CD1c-positive myeloid dendritic cell (primary cell): Measurements from ENCODE around the gene GABARAP.
"Not testable (repeated sequence)": the region's sequence is repeated elsewhere in the genome, so short reads cannot be mapped to it uniquely, and the experiment has no call there.

ENCODE experiments used
- DNase-seq: peaks from one replicate; pipeline ENCODE4 v3.0.0-alpha.2; 2016; ENCODE audit errors: extremely low spot score

The GABARAP gene

GRCh38 chr17:7260651-7261378 is 18.6 kb upstream of the GABARAP start:
- DNase-seq, result no peak

GRCh38 chr17:7260151-7260550 is 17.9 kb upstream of the GABARAP start:
- no peak for DNase-seq

- no peak for DNase-seq
These were observed 17.3 kb upstream of the GABARAP start for GRCh38 chr17:7259555-7259889.

GRCh38 chr17:7258731-7259554 is 16.7 kb upstream of the GABARAP start:
- peak; percentile 83 for DNase-seq

DNA sequence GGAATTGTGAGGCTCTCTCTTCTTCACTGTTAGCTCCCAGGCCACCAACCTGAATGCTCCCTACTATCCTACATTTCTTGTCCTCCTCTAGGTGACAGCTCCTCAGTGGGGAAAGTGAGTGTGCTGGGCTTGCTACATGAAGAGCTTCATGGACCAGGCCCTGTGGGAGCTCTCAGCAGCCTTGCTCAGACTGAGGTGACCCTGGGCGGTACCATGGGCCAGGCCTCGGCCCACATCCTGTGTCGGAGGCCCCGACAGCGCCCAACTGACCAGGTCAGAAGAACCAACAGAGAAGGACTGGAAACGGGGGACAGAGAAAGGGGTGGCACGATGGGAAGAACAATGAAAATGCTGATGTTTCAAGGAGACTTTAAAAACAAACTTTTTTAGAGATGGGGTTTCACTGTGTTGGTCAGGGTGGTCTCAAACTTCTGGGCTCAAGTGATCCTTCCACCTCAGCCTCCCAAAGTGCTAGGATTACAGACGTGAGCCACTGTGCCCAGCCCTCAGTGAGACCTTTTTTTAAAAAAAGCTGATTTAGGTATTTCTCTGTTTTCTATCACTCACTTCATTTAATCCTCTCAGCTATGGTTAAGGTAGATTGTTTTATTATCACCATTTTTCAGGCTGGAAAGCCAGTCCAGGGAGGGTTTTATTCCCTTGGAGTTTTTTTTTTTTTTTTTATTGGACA is 14.7 kb upstream of the GABARAP start:
- no peak for DNase-seq

- no peak for DNase-seq
These were observed 12.3 kb upstream of the GABARAP start for GRCh38 chr17:7254511-7254910.

GRCh38 chr17:7253082-7253481 is 10.8 kb upstream of the GABARAP start:
- no peak for DNase-seq

DNA sequence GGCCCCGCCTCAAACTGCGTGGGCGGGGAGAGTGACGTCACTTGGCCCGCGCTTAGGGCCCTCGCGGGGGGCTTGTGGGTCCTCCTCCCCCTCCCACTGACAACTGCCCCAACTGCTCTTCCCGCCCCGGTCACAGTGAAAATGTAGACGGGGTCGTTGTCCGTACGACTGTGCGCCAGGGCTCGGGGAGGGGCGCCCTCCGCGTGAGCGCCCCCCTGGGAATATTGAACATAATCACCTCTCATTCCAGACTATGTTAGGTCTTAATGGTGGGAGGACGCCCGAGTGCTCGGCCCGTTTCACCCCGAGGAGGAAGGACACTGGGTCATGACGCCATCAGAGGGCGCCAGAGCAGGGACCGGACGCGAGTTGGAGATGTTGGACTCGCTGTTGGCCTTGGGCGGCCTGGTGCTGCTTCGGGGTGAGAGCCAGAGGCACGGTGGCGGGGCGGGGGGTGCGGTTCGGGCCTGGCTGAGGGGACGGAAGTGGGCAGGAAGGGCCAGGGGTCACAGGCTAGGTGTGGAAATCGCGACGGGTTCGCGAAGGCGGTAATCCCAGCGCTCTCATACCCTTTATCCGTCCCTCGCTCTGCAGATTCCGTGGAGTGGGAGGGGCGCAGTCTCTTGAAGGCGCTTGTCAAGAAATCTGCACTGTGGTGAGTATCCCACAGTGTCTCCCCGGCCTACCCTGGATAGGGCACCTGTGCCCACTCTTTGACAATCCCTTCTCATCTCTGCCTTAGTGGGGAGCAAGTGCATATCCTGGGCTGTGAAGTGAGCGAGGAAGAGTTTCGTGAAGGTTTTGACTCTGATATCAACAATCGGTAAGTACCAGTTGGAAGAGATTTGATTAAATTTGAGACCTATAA is 10.2 kb upstream of the GABARAP start, which contains the start of gene ELP5:
ELP5 (plus strand) TSS at position 40 of the 868 bp plus-strand sequence; CDS start at position 376, 336 bp downstream.
- peak; percentile 94 for DNase-seq

GRCh38 chr17:7251661-7252175 is 9.5 kb upstream of the GABARAP start, which contains the start of gene CTDNEP1:
CTDNEP1 (minus strand) TSS chr17:7251734; CDS start chr17:7251296, 438 bp downstream.
- DNase-seq, result peak; percentile 100

DNA sequence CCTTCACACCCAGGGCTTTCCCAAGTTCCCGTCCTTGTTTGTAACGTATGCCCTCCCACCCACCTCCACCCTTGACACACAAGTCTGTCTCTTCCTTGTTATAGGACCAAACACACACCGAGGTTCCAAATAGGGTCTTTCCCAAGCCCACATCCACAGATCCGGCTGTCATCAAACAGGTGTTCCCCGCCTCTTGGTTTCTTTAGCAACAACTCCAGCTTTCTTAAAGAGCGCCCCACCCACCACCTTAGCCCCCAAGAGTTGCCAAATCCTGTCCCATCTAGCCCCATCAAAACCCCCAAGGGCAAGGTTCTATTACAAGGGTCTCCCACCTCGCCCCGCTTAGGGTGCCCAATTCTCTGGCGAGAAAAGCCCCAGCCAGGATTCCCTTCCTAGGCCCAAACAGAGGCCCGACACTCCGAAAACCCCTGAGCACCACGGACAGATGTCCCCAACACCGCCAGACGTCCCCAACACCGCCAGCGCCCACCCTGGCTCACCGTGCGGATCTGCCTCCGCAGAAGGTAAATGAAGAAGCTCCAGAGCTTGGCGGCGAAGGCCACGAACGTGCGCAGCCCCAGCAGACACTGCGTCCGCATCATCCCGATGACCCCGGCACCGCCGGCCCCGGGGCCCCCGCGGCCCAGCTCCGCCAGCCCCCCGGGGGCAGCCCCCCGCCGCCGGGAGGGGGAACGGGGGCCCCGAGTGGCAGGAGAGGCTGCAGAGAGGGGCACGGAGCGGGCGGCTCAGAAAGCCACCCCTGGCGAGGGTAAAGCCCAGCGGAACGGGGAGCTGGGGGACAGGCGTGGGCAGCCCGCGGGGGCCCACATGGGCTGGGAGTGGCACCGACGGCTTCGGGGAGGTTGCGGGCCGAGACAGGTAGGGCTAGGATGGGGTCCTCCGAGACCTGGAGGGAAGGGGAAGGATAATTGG is 8.7 kb upstream of the GABARAP start:
- DNase-seq, result peak; percentile 58

GRCh38 chr17:7249830-7250229 is 7.6 kb upstream of the GABARAP start:
- no peak for DNase-seq

GRCh38 chr17:7249214-7249613 is 7.0 kb upstream of the GABARAP start:
- DNase-seq, result no peak

DNA sequence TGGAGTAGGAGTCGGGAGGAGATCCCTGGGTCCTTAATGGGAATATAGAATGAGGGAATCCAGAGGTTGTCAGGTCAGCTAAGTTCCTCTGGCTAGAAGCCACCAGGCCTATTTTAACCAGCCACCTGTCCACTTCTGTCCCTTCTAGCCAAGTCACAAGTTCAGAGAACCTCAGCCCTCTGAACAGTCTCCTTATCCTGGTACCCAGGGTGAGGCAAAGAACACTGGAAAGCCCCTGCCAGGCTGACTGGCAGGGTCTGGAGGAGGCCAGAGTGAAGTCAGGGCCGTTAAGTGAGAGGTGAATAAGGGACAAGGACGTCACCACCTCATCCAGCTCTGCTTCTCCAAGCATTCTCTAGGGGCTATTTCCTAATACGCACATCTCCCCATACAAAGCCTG is 6.5 kb upstream of the GABARAP start:
- DNase-seq, result no peak

DNA sequence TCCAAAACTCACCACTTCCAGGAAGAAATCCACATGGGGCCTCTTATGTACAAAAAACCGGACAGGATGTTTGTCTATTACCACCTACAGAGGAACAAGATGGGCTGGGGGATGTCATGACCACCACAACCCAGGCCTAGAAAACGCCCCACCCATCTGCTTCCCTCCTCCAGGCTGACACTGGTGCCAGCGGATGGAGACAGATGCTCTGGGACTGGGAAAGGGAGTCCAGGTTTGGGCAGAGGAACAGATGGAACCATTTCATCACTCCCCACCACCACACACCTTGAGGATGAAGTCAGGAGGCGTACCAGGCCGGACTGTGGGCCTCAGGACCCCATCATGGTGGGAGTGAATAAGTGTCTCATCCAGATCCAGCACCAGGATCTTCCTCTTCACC is 4.5 kb upstream of the GABARAP start:
- DNase-seq, result no peak

DNA sequence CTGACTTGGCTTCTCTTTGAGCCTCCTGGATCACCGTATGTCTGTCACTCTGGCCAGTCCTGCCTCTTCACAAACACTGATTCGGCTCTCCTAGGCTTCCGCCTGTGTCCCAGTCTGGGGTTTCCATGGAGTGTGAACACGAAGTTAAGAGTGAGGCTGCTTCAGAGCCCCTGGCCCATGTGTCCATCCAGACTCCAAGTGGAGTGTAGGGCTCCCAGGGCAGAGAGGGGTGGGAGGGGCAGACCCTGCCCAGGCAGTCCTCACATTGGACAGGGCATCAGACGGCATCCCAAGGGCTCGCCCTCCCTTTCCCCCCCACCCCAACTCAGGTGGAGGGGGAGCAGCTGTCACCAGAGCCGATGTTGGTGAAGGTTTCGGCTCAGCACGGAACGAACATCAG is 1.6 kb upstream of the GABARAP start:
- not testable (repeated sequence) for DNase-seq

DNA sequence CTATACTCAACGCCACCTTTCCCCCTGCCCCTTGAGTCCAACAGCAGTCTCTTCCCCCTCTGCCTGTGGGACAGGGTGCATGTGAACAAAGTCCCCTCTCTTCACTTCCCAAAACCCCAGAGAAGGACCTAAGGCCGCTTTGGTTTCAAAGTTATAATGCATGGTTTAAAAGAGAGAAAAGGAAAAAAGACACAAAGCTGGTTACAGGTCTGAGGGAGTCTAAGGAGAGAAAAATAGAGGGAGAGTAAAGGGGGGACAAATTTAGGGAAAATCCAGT is 1.1 kb upstream of the GABARAP start:
- DNase-seq, result no peak

DNA sequence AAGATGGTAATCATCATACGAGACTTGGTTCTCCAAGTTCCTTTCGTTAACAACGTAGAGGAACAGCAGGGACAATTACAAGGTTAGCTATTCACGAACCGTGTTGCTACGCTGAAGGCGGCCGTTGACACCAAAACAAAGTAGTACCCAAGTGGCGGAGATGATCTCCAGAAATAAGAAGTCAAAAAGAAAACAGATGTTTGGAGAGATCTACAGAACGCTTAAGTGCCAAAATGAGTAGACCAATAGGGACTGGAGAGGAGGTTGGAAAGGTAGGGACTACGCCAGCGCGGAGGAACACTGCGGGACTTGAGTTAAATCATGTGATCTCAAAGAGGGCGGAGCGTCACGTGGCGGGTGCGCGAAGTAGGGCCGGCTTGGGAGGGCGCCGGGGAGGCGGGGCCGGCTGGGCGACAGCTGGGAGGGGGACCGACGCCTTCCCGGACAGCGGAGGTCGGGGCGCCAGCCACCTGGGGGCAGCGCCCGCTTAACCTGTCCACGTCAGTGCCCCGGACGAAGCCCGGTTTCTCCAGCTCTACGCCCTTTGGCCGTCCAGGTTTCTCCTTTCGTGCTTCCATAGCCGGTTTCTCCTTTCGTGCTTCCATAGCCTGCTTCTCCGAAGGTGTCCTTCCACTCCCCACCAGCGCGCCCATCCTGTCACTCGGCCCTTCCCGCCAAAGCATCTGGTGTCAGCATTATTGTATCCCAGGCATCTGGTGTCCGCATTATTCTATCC is 636 bp upstream of the GABARAP start:
- DNase-seq, result peak; percentile 95

DNA sequence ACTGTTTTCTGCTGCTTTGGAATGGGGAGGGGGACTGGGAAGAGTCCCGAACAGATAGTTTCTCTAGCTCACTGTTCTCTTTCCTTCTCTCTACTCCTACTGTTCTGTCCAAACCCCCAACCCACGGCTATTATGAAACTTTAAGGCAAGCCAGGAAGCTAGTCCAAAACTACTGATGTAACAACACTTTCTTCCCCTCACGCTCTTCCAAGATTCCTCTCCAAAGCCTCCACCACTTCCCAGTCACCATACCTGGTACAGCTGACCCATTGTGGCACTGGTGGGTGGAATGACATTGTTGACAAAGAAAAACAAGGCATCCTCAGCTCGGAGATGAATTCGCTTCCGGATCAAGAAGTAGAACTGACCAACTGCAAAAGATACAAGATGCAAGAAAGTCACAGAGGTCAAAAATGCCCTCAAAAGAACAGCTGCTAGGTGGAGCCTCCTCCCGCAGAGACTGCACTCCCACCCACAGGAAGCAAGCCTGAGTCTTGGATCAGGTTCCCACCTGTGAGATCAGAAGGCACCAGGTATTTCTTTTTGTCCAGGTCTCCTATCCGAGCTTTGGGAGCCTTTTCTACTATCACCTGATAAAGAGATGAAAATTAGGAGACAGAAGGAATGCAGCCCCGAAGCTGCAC is 1.0 kb downstream of the GABARAP start:
- peak; percentile 59 for DNase-seq

DNA sequence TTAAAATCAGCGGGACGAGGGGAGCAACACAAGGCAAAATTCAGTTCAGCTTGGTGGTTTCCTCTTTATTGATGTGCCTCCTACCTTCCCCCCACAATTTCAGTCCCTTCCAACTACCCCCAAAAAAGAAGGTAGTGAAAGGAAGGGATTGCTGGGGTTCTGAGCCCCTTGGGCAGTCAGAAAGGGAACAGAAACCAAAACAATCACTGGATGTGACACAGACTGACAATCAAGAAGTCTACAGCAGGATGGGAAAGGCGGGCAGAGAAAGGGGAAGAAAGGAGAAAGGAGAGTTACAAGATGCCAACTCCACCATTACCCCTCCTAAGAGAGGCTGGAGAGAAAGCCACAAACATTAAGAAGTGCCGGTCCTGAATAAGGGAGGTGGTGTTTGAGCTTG is 1.9 kb downstream of the GABARAP start:
- DNase-seq, result peak; percentile 69
